H1 (cell line): ENCODE measurements around the gene CNTN5. TPM values are rescaled to one million over a fixed set of nuclear protein-coding genes. Genes with fewer than 3 reads are reported as not detected.
A peak's percentile ranks its signal among the peaks of the same experiment; 100 is the strongest.

Source experiments
- CTCF ChIA-PET: fragments of 300-600 bp; sonication (Branson Sonifier 250); formaldehyde crosslinking; loops from one replicate; lab custom pipeline; 2021; ENCODE audit not compliant: partially characterized antibody; lab: Charles Lee
- POLR2A ChIA-PET: fragments of 300-600 bp; sonication (Branson Sonifier 250); formaldehyde crosslinking; loops from one replicate; lab custom pipeline; 2021; ENCODE audit warnings: inconsistent platforms; ENCODE audit not compliant: partially characterized antibody; lab: Charles Lee
- DNase-seq, 2 experiments: peaks; one replicate each; pipeline versions ENCODE4 v3.0.0 to v3.0.0-alpha.2; 2010 to 2022; ENCODE audit warnings: low spot score in 2 of 2, low read depth in 1 of 2, mixed read lengths in 1 of 2
- FAIRE-seq: peaks from 2 replicates; lab custom pipeline; 2011; peaks lifted over from hg19 to GRCh38; lab: Jason Lieb, UNC
- H2AFZ ChIP-seq: 2 replicates; pipeline ENCODE4 v1.8.1; 2012; ENCODE audit warnings: low read length, inconsistent platforms
- H2AK5ac ChIP-seq: 2 replicates; pipeline ENCODE4 v1.6.1; 2013; ENCODE audit warnings: low read depth, low read length
- H2BK120ac ChIP-seq: replicated peaks from 2 replicates; pipeline ENCODE3; 2013; ENCODE audit warnings: low read depth, low read length, inconsistent platforms
- H2BK12ac ChIP-seq: 2 replicates; pipeline ENCODE4 v1.6.1; 2013; ENCODE audit warnings: low read depth, low read length
- H2BK15ac ChIP-seq: 2 replicates; pipeline ENCODE4 v1.6.1; 2013; ENCODE audit warnings: low read length
- H2BK20ac ChIP-seq: 2 replicates; pipeline ENCODE4 v1.6.1; 2013; ENCODE audit warnings: low read length
- H2BK5ac ChIP-seq: 2 replicates; pipeline ENCODE4 v1.6.1; 2013; ENCODE audit warnings: low read depth, low read length
- H3K14ac ChIP-seq: 2 replicates; pipeline ENCODE4 v1.6.1; 2013; ENCODE audit warnings: inconsistent platforms; ENCODE audit not compliant: insufficient read length
- H3K18ac ChIP-seq: 2 replicates; pipeline ENCODE4 v1.6.1; 2013; ENCODE audit warnings: low read length; ENCODE audit errors: extremely low read depth
- H3K23ac ChIP-seq: 2 replicates; pipeline ENCODE4 v1.6.1; 2013; ENCODE audit warnings: inconsistent platforms; ENCODE audit not compliant: insufficient read length
- H3K23me2 ChIP-seq: 2 replicates; pipeline ENCODE4 v1.6.1; 2013; ENCODE audit warnings: low read depth, low read length
- H3K27ac ChIP-seq: 2 replicates; pipeline ENCODE4 v1.6.1; 2011; ENCODE audit warnings: low read depth, low read length, inconsistent platforms
- H3K27me3 ChIP-seq, 4 experiments: replicated peaks in 1 of 4; 1 replicate in 1 of 4; 2 replicates in 3 of 4; pipeline versions ENCODE4 v1.6.1 to v1.8.1; 2011 to 2013; ENCODE audit warnings: low read length in 3 of 4, mild to moderate bottlenecking in 3 of 4, inconsistent platforms in 2 of 4, mixed read lengths in 2 of 4, moderate library complexity in 1 of 4; ENCODE audit not compliant: control insufficient read depth in 3 of 4, insufficient read depth in 3 of 4; ENCODE audit errors: extremely low read depth in 1 of 4
- H3K36me3 ChIP-seq, 4 experiments: 2 replicates each; pipeline versions ENCODE4 v1.6.1 to v1.8.1; 2011 to 2013; ENCODE audit warnings: mild to moderate bottlenecking in 4 of 4, low read length in 3 of 4, moderate library complexity in 2 of 4, control low read depth in 1 of 4, inconsistent platforms in 1 of 4; ENCODE audit not compliant: insufficient read depth in 4 of 4, control insufficient read depth in 2 of 4
- H3K4ac ChIP-seq: replicated peaks from 2 replicates; pipeline ENCODE3; 2013; ENCODE audit warnings: low read length, low read depth, mixed read lengths, inconsistent platforms; ENCODE audit not compliant: insufficient read length
- H3K4me1 ChIP-seq, 4 experiments: replicated peaks in 1 of 4; 1 replicate in 1 of 4; 2 replicates in 3 of 4; pipeline versions ENCODE4 v1.6.1 to v1.8.1; 2011 to 2013; ENCODE audit warnings: low read length in 3 of 4, inconsistent platforms in 2 of 4, mixed read lengths in 1 of 4; ENCODE audit not compliant: insufficient read depth in 4 of 4, control insufficient read depth in 3 of 4
- H3K4me2 ChIP-seq, 2 experiments: 2 replicates each; pipeline versions ENCODE4 v1.6.1 to v1.8.1; 2011 to 2013; ENCODE audit warnings: low read depth in 2 of 2, low read length in 2 of 2, control low read depth in 1 of 2, inconsistent platforms in 1 of 2, mild to moderate bottlenecking in 1 of 2; ENCODE audit not compliant: insufficient read depth in 1 of 2
- H3K4me3 ChIP-seq, 4 experiments: fragments of 200-600, 300-600 bp in 1 of 4; sonication (generic), shearing (Covaris generic), sonication (Bioruptor Twin) in 1 of 4; 2 replicates each; pipeline versions ENCODE4 v1.5.1 to v1.8.1; 2011 to 2016; ENCODE audit warnings: low read length in 4 of 4, low read depth in 3 of 4, control low read depth in 2 of 4, inconsistent platforms in 2 of 4, mild to moderate bottlenecking in 2 of 4, mixed read lengths in 1 of 4, moderate library complexity in 1 of 4; ENCODE audit not compliant: insufficient read depth in 2 of 4; ENCODE audit errors: extremely low read depth in 1 of 4
- H3K56ac ChIP-seq: replicated peaks from 2 replicates; pipeline ENCODE3; 2013; ENCODE audit warnings: low read depth, mild to moderate bottlenecking, mixed read lengths, low read length, inconsistent platforms; ENCODE audit not compliant: insufficient read length
- H3K79me1 ChIP-seq: 2 replicates; pipeline ENCODE4 v1.6.1; 2013; ENCODE audit warnings: low read depth, low read length, control low read depth
- H3K79me2 ChIP-seq, 2 experiments: 2 replicates each; pipeline versions ENCODE4 v1.6.1 to v1.8.1; 2012 to 2013; ENCODE audit warnings: low read length in 2 of 2, mild to moderate bottlenecking in 2 of 2, inconsistent platforms in 1 of 2; ENCODE audit not compliant: insufficient read depth in 2 of 2, control insufficient read depth in 1 of 2
- H3K9ac ChIP-seq, 4 experiments: replicated peaks in 1 of 4; 1 replicate in 1 of 4; 2 replicates in 3 of 4; pipeline versions ENCODE4 v1.6.1 to v1.8.1; 2011 to 2013; ENCODE audit warnings: low read depth in 3 of 4, low read length in 3 of 4, control low read depth in 2 of 4, mild to moderate bottlenecking in 2 of 4, moderate library complexity in 2 of 4, inconsistent platforms in 1 of 4; ENCODE audit errors: extremely low read depth in 1 of 4
- H3K9me3 ChIP-seq, 2 experiments: 2 replicates each; pipeline versions ENCODE4 v1.6.1 to v1.8.1; 2012 to 2013; ENCODE audit warnings: mild to moderate bottlenecking in 2 of 2, moderate library complexity in 2 of 2, control low read depth in 1 of 2, inconsistent platforms in 1 of 2, low read depth in 1 of 2, low read length in 1 of 2, mixed read lengths in 1 of 2; ENCODE audit not compliant: insufficient read depth in 2 of 2
- H4K20me1 ChIP-seq, 2 experiments: replicated peaks in 1 of 2; 2 replicates each; pipeline versions ENCODE3 to v1.8.1; 2011 to 2013; ENCODE audit warnings: inconsistent platforms in 2 of 2, low read length in 2 of 2, mild to moderate bottlenecking in 1 of 2; ENCODE audit not compliant: insufficient read depth in 2 of 2, control insufficient read depth in 1 of 2
- H4K5ac ChIP-seq: 2 replicates; pipeline ENCODE4 v1.6.1; 2013; ENCODE audit warnings: low read length, low read depth, mixed read lengths, inconsistent platforms; ENCODE audit not compliant: insufficient read length
- H4K8ac ChIP-seq: 2 replicates; pipeline ENCODE4 v1.8.0; 2013; ENCODE audit warnings: mild to moderate bottlenecking, moderate library complexity, low read length, inconsistent platforms; ENCODE audit not compliant: insufficient read depth; ENCODE audit errors: extremely low read depth
- H4K91ac ChIP-seq: replicated peaks from 2 replicates; pipeline ENCODE3; 2013; ENCODE audit warnings: low read length, mixed read lengths, inconsistent platforms; ENCODE audit not compliant: insufficient read length
- ASH2L ChIP-seq: fragments of 200-600, 300-600 bp; sonication (generic); IDR thresholded peaks from one replicate; pipeline ENCODE4 v1.7.1; 2017; ENCODE audit warnings: low read length
- ATF2 ChIP-seq: IDR thresholded peaks from 2 replicates; pipeline ENCODE4 v1.6.1; 2012; ENCODE audit warnings: low read length, inconsistent platforms
- POU5F1 ChIP-seq: IDR thresholded peaks from 2 replicates; pipeline ENCODE4 v1.6.1; 2011; ENCODE audit warnings: low read depth, mild to moderate bottlenecking, low read length, moderate library complexity
- SP4 ChIP-seq: IDR thresholded peaks from 2 replicates; pipeline ENCODE4 v1.6.1; 2012; ENCODE audit warnings: low read length, inconsistent platforms
- TAF1 ChIP-seq: IDR thresholded peaks from 2 replicates; pipeline ENCODE4 v1.6.1; 2011; ENCODE audit warnings: mild to moderate bottlenecking, low read depth, low read length
- TBP ChIP-seq: IDR thresholded peaks from 2 replicates; pipeline ENCODE4 v1.6.1; 2011; ENCODE audit warnings: low read depth, low read length, improper control_type of control experiment
- TEAD4 ChIP-seq: IDR thresholded peaks from 2 replicates; pipeline ENCODE4 v1.6.1; 2012; ENCODE audit warnings: low read depth, low read length, inconsistent platforms, mixed read lengths
- USF2 ChIP-seq: IDR thresholded peaks from 2 replicates; pipeline ENCODE4 v1.6.1; 2011; ENCODE audit warnings: low read length, improper control_type of control experiment
- WGBS, 2 experiments: shearing (Covaris generic) in 1 of 2; methylation state at CpG; one replicate each; pipeline versions ENCODE4 v1.1.6 to v1.1.7; 2013 to 2015; ENCODE audit warnings: low lambda C conversion rate in 2 of 2, mixed read lengths in 2 of 2, inconsistent platforms in 1 of 2, low coverage in 1 of 2, missing lambda C conversion rate in 1 of 2; ENCODE audit not compliant: insufficient replicate concordance in 2 of 2, insufficient coverage in 1 of 2, insufficient read length in 1 of 2; ENCODE audit errors: extremely low coverage in 1 of 2, missing lambda C conversion rate in 1 of 2; 5-methylcytosine and 5-hydroxymethylcytosine counted together
- polyA plus RNA-seq, 7 experiments: library from polyadenylated mRNA; depleted of rRNA in 3 of 7; stranded (reverse) in 5 of 7; unstranded in 2 of 7; fragments of >200 nt in 5 of 7; fragments of 200-250 nt in 2 of 7; gene quantifications; 1 replicate in 5 of 7; 2 replicates in 1 of 7; 4 replicates in 1 of 7; pipeline versions ENCODE4 v1.2.1 to v1.2.3, GENCODE V29; 2011 to 2013; ENCODE audit warnings: missing spikeins in 2 of 7, mixed read lengths in 2 of 7
- total RNA-seq: library from RNA; stranded (reverse); fragmentation: NEBNext Ultra II Directional; extraction: Animal tissue kit (Norgen Biotek cat#: 25700); gene quantifications from 2 replicates; pipeline ENCODE4 v1.2.1, GENCODE V29; 2021

Gene CNTN5
- total and polyA plus RNA-seq, 2 of the 8 experiments (the other 6 are each of a cell fraction or from before 2014, with no cell fraction given) = not detected

GRCh38 chr11:99505316-99505715, 484.6 kb downstream of the CNTN5 start:
- Histone ChIP-seq H2AFZ (peak overlapping the region; percentile 92; the same call in 1 of the 2 replicates), H3K79me2 (no peaks in the 10 kb centered on the region), H3K56ac (no peak overlapping the region), H3K27ac (no peak overlapping the region), H3K18ac (no peak overlapping the region), H3K4ac (no peak overlapping the region), H4K5ac (no peak overlapping the region), H3K9ac (no peak overlapping the region), H3K23me2 (no peaks in the 10 kb centered on the region), H3K4me2 (no peak overlapping the region), H3K4me3 (no peak overlapping the region), H3K27me3 (no peaks in the 10 kb centered on the region), H4K20me1 (no peaks in the 10 kb centered on the region), H3K9me3 (no peaks in the 10 kb centered on the region), H2BK20ac (no peak overlapping the region), H3K79me1 (no peaks in the 10 kb centered on the region), H2BK120ac (no peak overlapping the region), H2BK5ac (no peak overlapping the region), H4K8ac (no peak overlapping the region), H3K14ac (no peak overlapping the region), H3K36me3 (no peaks in the 10 kb centered on the region), H4K91ac (no peak overlapping the region), H2BK12ac (no peak overlapping the region), H2BK15ac (no peak overlapping the region), H3K23ac (no peak overlapping the region), H2AK5ac (no peak overlapping the region), H3K4me1 (peaks cover 0 to 4% (median 1%) of the 10 kb centered on the region in 4 experiments; a peak in 4 of 7 replicates)
- ChIA-PET CTCF (interaction anchor here (0.9 kb wide), 1 partner anchor 15 kb away, joined by 3 read pairs; no protein-coding TSS in a partner anchor), POLR2A (no interaction called here)
- no peak for TF ChIP-seq TBP
- no peak for TF ChIP-seq TAF1
- TF ChIP-seq POU5F1 = no peak
- TF ChIP-seq SP4 = no peak
- TF ChIP-seq TEAD4 = no peak
- TF ChIP-seq ATF2 = no peak
- no peak for TF ChIP-seq USF2
- TF ChIP-seq ASH2L = no peak
- no peak for DNase-seq
- FAIRE-seq = no peak
- WGBS, 2 experiments = 83% methylated on average over 1 of the region's 1 CpG; no CpG with 5 or more reads in 1 of the 2 experiments
